Left ventricle myocardium inferior (tissue), 1 donor: ENCODE results near the gene KRT73. TPM values are rescaled to one million over a fixed set of nuclear protein-coding genes. Genes with fewer than 3 reads are reported as not detected.

Experiments used
- DNase-seq: peaks from one replicate; pipeline ENCODE4 v3.0.0-alpha.2; 2020
- H3K27ac ChIP-seq: fragments of 200-600 bp; replicated peaks from 2 replicates; pipeline ENCODE4 v1.8.0; 2021
- H3K27me3 ChIP-seq: fragments of 200-600 bp; 2 replicates; pipeline ENCODE4 v1.8.0; 2021; ENCODE audit warnings: low read depth
- H3K36me3 ChIP-seq: fragments of 200-600 bp; 2 replicates; pipeline ENCODE4 v1.8.0; 2021
- H3K4me1 ChIP-seq: fragments of 200-600 bp; 2 replicates; pipeline ENCODE4 v1.8.0; 2021
- H3K4me3 ChIP-seq: fragments of 200-600 bp; 2 replicates; pipeline ENCODE4 v1.8.0; 2021; ENCODE audit warnings: mild to moderate bottlenecking, moderate library complexity
- H3K9me3 ChIP-seq: fragments of 200-600 bp; replicated peaks from 2 replicates; pipeline ENCODE4 v1.8.0; 2021
- intact Hi-C: fragments of 100-400 bp; cut with micrococcal nuclease; formaldehyde crosslinking; loops from one replicate; pipeline ENCODE4 v1.11.0; 2022
- total RNA-seq: library from RNA; stranded (reverse); fragmentation: NEBNext Ultra II Directional; extraction: Animal tissue kit (Norgen Biotek cat#: 25700); gene quantifications from one replicate; pipeline ENCODE4 v1.2.1, GENCODE V29; 2021
- TF ChIP-seq, protein P1 (sequence below): fragments of 200-600 bp; IDR thresholded peaks from 2 replicates; pipeline ENCODE4 v1.8.0; 2021; ENCODE audit warnings: antibody characterized with exemption, mild to moderate bottlenecking, borderline replicate concordance
- donor health status: DM: no; HTN: yes; CAD: no; lungs with severe emphysema.

The KRT73 gene
- total RNA-seq, 1 donor from 2014 or later: not detected

DNA sequence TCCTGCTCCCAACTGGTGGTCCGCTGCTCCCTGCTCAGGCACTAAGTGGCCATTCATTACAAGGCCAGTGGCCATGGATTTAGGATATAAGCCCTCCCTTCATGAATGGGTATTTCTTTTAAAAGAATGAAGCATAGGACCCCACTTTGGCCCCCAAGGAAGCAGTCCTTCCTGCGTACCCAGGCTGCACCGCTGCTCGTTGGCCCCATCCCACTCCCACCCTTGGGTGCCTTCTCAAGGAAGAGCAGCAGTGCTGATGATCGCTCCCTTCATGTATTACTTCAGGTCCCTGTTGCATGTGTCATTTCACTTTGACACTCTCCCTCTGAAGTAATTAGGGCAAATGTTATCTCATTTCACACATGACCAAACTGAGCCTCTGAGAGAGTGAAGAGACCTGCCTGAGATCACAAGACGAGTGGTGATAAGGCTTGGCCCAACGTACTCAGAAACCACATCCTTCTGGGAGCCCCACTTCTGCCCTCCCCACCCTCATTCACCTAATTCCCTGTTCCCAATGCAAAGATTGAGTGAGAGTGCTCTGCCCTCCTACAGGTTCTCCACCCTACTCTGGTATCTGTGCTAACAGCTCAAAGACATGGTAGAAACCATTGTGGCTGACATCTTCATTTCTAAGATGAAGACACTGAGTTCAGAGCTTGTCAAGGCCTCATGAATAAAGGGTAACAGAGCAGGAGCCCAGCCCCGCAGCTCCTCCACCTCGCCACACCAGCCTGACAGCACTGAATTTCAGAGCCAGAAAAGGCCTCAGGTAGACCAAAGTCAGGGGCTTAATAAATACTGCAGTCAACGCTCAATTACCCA is 43.9 kb upstream of the KRT73 start:
- peaks cover 50% of the 10 kb centered on the region for H3K27me3 ChIP-seq
- TF ChIP-seq, protein P1, sequence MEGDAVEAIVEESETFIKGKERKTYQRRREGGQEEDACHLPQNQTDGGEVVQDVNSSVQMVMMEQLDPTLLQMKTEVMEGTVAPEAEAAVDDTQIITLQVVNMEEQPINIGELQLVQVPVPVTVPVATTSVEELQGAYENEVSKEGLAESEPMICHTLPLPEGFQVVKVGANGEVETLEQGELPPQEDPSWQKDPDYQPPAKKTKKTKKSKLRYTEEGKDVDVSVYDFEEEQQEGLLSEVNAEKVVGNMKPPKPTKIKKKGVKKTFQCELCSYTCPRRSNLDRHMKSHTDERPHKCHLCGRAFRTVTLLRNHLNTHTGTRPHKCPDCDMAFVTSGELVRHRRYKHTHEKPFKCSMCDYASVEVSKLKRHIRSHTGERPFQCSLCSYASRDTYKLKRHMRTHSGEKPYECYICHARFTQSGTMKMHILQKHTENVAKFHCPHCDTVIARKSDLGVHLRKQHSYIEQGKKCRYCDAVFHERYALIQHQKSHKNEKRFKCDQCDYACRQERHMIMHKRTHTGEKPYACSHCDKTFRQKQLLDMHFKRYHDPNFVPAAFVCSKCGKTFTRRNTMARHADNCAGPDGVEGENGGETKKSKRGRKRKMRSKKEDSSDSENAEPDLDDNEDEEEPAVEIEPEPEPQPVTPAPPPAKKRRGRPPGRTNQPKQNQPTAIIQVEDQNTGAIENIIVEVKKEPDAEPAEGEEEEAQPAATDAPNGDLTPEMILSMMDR: no peak
- intact Hi-C loops: no loop called here
- DNase-seq: no peak
- peaks cover 8% of the 10 kb centered on the region for H3K4me1 ChIP-seq
- no peak overlapping the region for H3K27ac ChIP-seq
- no peaks in the 10 kb centered on the region for H3K9me3 ChIP-seq
- H3K36me3 ChIP-seq: no peaks in the 10 kb centered on the region
- H3K4me3 ChIP-seq: no peak overlapping the region

DNA sequence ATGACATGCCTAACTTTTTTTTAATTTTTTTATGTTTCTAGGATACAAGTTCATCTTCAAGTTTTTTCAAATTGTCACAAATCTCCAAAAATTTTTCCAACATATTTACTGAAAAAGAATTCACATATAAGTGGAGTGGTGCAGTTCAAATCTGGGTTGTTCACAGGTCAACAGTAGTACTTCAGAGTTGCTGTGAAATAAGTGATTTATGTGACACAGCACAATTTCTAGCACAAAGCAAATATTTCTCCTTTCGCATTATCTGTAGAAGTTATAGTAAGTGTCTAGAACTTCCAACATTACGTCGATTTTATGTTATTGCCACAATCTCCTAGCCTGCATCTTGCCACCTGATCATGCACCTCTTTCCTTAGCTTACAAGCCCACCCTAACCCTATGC is 43.3 kb upstream of the KRT73 start:
- intact Hi-C loops: no loop called here
- Histone ChIP-seq H3K27ac (no peak overlapping the region), H3K27me3 (peaks cover 48% of the 10 kb centered on the region), H3K9me3 (no peaks in the 10 kb centered on the region), H3K36me3 (no peaks in the 10 kb centered on the region), H3K4me1 (peaks cover 15% of the 10 kb centered on the region), H3K4me3 (no peak overlapping the region)
- no peak for DNase-seq
- TF ChIP-seq, protein P1: no peak

DNA sequence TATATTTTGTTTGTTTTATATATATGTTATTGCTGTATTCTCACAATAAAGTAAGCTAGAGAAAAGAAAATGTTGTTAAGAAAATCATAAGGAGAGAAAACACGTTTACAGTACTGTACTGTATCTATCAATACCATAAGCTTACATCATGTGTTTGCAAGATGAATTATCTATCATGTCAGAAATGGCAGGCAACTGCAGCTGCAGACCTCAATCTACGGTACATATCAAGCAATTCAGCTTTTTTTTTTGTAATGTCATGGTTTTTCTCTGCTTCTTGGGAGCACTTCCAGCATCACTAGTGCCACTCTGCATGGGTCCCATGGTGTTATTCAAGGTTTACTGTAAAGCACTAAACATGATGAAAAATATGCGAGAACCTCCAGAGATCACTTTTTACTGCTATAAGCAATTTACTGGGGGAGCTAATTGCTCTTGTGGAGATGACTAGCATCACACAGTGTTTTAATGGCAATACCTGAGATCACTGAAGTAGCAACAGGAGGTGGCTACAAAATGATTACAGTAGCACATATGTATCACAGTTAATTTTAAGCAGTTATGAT is 42.7 kb upstream of the KRT73 start:
- Histone ChIP-seq H3K9me3 (no peaks in the 10 kb centered on the region), H3K4me1 (peaks cover 20% of the 10 kb centered on the region), H3K4me3 (no peak overlapping the region), H3K27me3 (peaks cover 42% of the 10 kb centered on the region), H3K36me3 (no peaks in the 10 kb centered on the region), H3K27ac (no peak overlapping the region)
- no peak for DNase-seq
- intact Hi-C loops: no loop called here
- TF ChIP-seq, protein P1: no peak

DNA sequence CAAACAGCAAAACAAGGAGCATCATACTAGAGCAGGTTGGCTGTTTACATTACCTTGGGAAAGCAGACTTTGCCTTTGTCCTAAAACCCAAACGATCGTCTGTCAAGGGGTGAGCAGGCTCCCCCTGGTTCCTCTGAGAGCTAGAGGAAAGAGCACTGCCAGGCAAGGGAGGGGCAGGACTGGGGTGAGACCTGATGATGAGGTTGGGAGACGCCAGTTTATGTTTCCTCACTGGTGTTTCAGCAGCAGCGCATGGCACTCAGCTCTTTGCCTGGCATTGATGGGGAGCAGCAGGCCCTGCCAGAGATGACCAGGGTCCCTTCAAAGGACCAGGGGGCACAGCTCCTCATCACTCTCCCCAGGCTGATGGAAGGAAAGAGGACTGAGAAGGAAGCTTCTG is 41.6 kb upstream of the KRT73 start:
- intact Hi-C loops: no loop called here
- no peak overlapping the region for H3K27ac ChIP-seq
- H3K9me3 ChIP-seq: no peaks in the 10 kb centered on the region
- peaks cover 30% of the 10 kb centered on the region for H3K4me1 ChIP-seq
- peaks cover 31% of the 10 kb centered on the region for H3K27me3 ChIP-seq
- TF ChIP-seq, protein P1: no peak
- no peaks in the 10 kb centered on the region for H3K36me3 ChIP-seq
- H3K4me3 ChIP-seq: no peak overlapping the region
- DNase-seq: no peak

DNA sequence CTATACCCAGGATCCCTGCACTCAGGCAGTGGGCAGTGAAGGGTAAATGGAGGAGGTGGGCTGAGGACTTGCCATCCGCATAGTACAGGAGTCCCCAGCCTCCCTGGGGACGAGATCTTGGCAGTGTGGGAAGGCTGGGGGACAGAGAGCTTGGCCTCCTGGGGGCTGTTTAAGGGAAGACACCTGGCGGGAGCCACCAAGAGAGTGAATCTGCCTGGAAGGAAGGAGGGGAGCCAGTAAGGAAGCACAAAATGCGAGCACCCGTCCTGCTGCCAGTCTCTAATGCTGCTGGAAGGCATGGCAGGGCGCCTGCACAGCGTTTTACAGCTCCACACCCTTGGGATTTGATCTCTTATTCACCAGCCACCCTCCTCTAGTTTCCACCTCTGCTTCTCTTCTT is 41.0 kb upstream of the KRT73 start:
- TF ChIP-seq, protein P1: no peak
- no peaks in the 10 kb centered on the region for H3K9me3 ChIP-seq
- H3K4me3 ChIP-seq: no peak overlapping the region
- H3K27me3 ChIP-seq: peaks cover 30% of the 10 kb centered on the region
- intact Hi-C loops: no loop called here
- no peak for DNase-seq
- no peak overlapping the region for H3K27ac ChIP-seq
- peaks cover 31% of the 10 kb centered on the region for H3K4me1 ChIP-seq
- no peaks in the 10 kb centered on the region for H3K36me3 ChIP-seq
